ENCODE results near the gene PCSK4.
A peak's percentile ranks its signal among the peaks of the same experiment; 100 is the strongest.

PCSK4 gene

DNA sequence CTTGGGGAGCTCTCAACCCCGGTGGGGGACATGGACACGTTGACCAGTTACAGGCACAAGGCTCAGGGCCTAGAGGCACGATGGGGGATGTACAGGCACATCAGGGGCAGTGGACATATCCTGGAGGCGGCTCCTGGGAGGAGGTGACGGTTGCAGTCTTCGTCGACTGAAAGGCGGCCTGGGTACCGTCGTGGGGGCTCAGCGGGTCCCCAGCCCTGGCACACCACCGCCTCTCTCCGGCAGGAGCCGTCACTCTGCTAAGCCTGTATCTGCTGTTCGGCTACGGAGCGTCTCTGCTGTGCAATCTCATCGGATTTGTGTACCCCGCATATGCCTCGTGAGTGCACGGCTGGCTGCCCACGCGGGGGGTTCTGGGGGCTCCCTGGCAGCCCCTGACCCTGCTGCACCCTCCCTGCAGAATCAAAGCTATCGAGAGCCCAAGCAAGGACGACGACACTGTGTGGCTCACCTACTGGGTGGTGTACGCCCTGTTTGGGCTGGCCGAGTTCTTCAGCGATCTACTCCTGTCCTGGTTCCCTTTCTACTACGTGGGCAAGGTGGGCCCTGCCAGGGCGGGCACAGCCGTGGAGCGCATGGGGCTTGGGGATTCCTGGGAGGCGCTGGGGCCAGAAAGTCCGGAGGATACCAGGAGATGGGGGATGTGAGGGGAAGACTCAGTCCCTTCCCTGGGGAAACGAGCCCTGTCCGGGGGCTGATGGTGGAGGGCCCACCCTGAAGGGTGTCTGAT lies 5.1 kb upstream of the PCSK4 start:
- no peak overlapping the region for H2BK15ac ChIP-seq (replicated peaks; ENCODE audit: low read depth)
- no peak overlapping the region for H3K4me2 ChIP-seq (ENCODE audit: low read length)
- no peak overlapping the region for H3K9ac ChIP-seq (ENCODE audit: low read length)
- H3K18ac ChIP-seq (ENCODE audit: low read length), result no peak overlapping the region
- H3K79me2 ChIP-seq (ENCODE audit: control insufficient read depth, insufficient read depth, low read length), result no peaks in the 10 kb centered on the region
- H3K4me3 ChIP-seq (ENCODE audit: low read length), result no peak overlapping the region
- DNase-seq, result no peak
- H3K4me1 ChIP-seq (ENCODE audit: control insufficient read depth, low read depth, low read length), result no peaks in the 10 kb centered on the region
- H2BK5ac ChIP-seq (ENCODE audit: low read length), result no peak overlapping the region
- no peak overlapping the region for H4K8ac ChIP-seq (ENCODE audit: low read depth, low read length)
- H3K27me3 ChIP-seq (ENCODE audit: insufficient read depth, low read length, poor library complexity), result peaks cover 4% of the 10 kb centered on the region
- H3K4ac ChIP-seq (ENCODE audit: low read depth, low read length), result no peak overlapping the region
- no peak overlapping the region for H4K5ac ChIP-seq (ENCODE audit: low read length)
- no peak overlapping the region for H2BK120ac ChIP-seq (ENCODE audit: low read depth, low read length)
- WGBS (ENCODE audit: extremely low coverage, insufficient coverage, low lambda C conversion rate), result no CpG with 5 or more reads among the region's 37 CpGs
- H2AK5ac ChIP-seq (ENCODE audit: low read length), result no peak overlapping the region
- H3K79me1 ChIP-seq (ENCODE audit: low read length), result no peaks in the 10 kb centered on the region
- H3K27ac ChIP-seq (ENCODE audit: low read depth, low read length), result no peak overlapping the region
- no peak overlapping the region for H3K56ac ChIP-seq (ENCODE audit: low read length)
- no peak overlapping the region for H3K23ac ChIP-seq (ENCODE audit: low read length)
- H3K36me3 ChIP-seq (ENCODE audit: control insufficient read depth, insufficient read depth, low read length), result no peaks in the 10 kb centered on the region

DNA sequence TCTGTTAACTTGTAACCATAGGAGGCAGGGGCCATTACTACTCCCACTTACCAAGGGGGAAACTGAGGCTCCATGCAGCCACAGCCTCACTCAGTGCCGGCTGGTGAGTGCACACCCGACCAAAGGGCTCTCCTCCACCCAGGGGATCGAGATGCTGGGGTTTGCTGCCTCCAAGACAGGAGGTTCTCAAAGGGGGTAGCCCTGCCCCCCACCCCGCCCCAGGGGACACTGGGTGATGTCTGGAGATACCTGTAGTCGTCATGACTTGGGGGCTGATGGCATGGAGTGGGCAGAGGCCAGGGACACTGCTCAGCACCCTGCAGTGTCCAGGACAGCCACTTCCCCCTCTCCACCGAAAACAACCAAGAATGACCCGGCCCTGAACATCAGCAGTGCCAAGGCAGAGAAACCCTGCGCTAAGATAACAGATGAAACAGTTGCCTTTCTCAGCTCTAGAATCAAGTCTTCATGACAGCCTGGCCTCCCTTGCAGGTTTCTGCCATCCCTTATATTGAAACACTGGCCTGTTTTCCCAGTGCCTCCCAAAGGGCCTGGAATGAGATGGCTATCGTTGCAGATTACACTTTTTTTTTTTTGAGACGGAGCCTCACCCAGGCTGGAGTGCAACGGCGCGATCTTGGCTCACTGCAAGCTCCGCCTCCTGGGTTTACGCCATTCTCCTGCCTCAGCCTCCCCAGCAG lies 4.1 kb upstream of the PCSK4 start:
- DNase-seq, result no peak
- no peak overlapping the region for H4K8ac ChIP-seq (ENCODE audit: low read depth, low read length)
- no peak overlapping the region for H3K23ac ChIP-seq (ENCODE audit: low read length)
- no peak overlapping the region for H2AK5ac ChIP-seq (ENCODE audit: low read length)
- H3K4me3 ChIP-seq (ENCODE audit: low read length), result no peak overlapping the region
- H4K5ac ChIP-seq (ENCODE audit: low read length), result no peak overlapping the region
- H3K27ac ChIP-seq (ENCODE audit: low read depth, low read length), result no peak overlapping the region
- H2BK120ac ChIP-seq (ENCODE audit: low read depth, low read length), result no peak overlapping the region
- no peak overlapping the region for H3K56ac ChIP-seq (ENCODE audit: low read length)
- H3K79me2 ChIP-seq (ENCODE audit: control insufficient read depth, insufficient read depth, low read length), result no peaks in the 10 kb centered on the region
- no peaks in the 10 kb centered on the region for H3K4me1 ChIP-seq (ENCODE audit: control insufficient read depth, low read depth, low read length)
- H3K4ac ChIP-seq (ENCODE audit: low read depth, low read length), result no peak overlapping the region
- H3K36me3 ChIP-seq (ENCODE audit: control insufficient read depth, insufficient read depth, low read length), result no peaks in the 10 kb centered on the region
- H2BK5ac ChIP-seq (ENCODE audit: low read length), result no peak overlapping the region
- H3K79me1 ChIP-seq (ENCODE audit: low read length), result no peaks in the 10 kb centered on the region
- H3K4me2 ChIP-seq (ENCODE audit: low read length), result no peak overlapping the region
- WGBS (ENCODE audit: extremely low coverage, insufficient coverage, low lambda C conversion rate), result no CpG with 5 or more reads among the region's 15 CpGs
- H2BK15ac ChIP-seq (replicated peaks; ENCODE audit: low read depth), result no peak overlapping the region
- no peak overlapping the region for H3K18ac ChIP-seq (ENCODE audit: low read length)
- H3K9ac ChIP-seq (ENCODE audit: low read length), result no peak overlapping the region
- peaks cover 4% of the 10 kb centered on the region for H3K27me3 ChIP-seq (ENCODE audit: insufficient read depth, low read length, poor library complexity)

DNA sequence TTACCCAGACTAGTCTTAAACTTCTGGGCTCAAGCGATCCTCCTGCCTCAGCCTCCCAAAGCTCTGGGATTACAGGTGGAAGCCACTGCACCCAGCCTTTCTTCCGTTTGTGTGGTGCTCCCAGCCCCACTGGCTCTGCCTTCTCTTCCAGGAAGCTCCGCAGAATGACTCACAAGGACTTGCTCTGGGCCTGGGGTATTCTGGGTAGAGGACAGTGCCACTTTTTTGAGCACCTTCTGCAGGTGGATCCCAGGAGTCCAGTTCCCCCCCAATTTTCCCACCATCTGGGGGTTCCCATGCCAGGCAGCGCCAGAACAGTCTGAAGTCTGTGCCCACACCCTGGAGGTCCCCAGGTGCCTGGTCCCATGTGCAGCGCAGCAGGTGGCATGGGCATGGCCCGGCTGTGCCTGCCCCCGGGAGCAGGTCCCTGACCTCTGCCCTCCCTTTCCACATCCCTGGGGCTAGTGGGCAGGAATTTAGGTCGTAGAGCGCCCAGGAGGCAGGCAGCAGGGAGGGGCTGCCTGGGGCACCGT lies 2.4 kb upstream of the PCSK4 start:
- Histone ChIP-seq H3K79me2 (ENCODE audit: control insufficient read depth, insufficient read depth, low read length) (no peaks in the 10 kb centered on the region), H2AK5ac (ENCODE audit: low read length) (no peak overlapping the region), H3K4ac (ENCODE audit: low read depth, low read length) (no peak overlapping the region), H3K27ac (ENCODE audit: low read depth, low read length) (no peak overlapping the region), H4K8ac (ENCODE audit: low read depth, low read length) (no peak overlapping the region), H3K36me3 (ENCODE audit: control insufficient read depth, insufficient read depth, low read length) (no peaks in the 10 kb centered on the region), H3K56ac (ENCODE audit: low read length) (no peak overlapping the region), H3K79me1 (ENCODE audit: low read length) (no peaks in the 10 kb centered on the region), H4K5ac (ENCODE audit: low read length) (no peak overlapping the region), H3K27me3 (ENCODE audit: insufficient read depth, low read length, poor library complexity) (peaks cover 4% of the 10 kb centered on the region), H3K18ac (ENCODE audit: low read length) (no peak overlapping the region), H3K4me2 (ENCODE audit: low read length) (no peak overlapping the region), H2BK5ac (ENCODE audit: low read length) (no peak overlapping the region), H3K4me1 (ENCODE audit: control insufficient read depth, low read depth, low read length) (no peaks in the 10 kb centered on the region), H3K23ac (ENCODE audit: low read length) (no peak overlapping the region), H3K4me3 (ENCODE audit: low read length) (no peak overlapping the region), H3K9ac (ENCODE audit: low read length) (no peak overlapping the region), H2BK15ac (replicated peaks; ENCODE audit: low read depth) (no peak overlapping the region), H2BK120ac (ENCODE audit: low read depth, low read length) (no peak overlapping the region)
- WGBS (ENCODE audit: extremely low coverage, insufficient coverage, low lambda C conversion rate), result no CpG with 5 or more reads among the region's 10 CpGs
- no peak for DNase-seq

DNA sequence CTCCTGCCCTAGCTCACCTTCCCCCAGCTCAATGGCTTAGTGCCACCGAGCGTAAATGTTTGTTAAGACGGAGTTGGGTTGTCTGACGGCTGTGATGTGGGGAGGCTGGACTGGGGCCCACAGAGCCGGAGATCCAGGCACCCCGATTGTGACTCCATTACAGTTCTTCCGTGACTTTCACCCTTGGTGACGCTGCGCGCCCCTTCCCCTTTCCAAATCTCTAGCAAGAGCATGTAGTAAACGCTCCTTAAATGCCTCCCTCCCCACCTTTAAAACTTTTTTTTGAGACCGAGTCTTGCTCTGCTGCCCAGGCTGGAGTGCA lies 1.7 kb upstream of the PCSK4 start:
- WGBS (ENCODE audit: extremely low coverage, insufficient coverage, low lambda C conversion rate), result no CpG with 5 or more reads among the region's 12 CpGs
- H3K56ac ChIP-seq (ENCODE audit: low read length), result no peak overlapping the region
- peaks cover 4% of the 10 kb centered on the region for H3K27me3 ChIP-seq (ENCODE audit: insufficient read depth, low read length, poor library complexity)
- H3K4ac ChIP-seq (ENCODE audit: low read depth, low read length), result no peak overlapping the region
- no peaks in the 10 kb centered on the region for H3K36me3 ChIP-seq (ENCODE audit: control insufficient read depth, insufficient read depth, low read length)
- no peak overlapping the region for H3K23ac ChIP-seq (ENCODE audit: low read length)
- H3K9ac ChIP-seq (ENCODE audit: low read length), result no peak overlapping the region
- H4K5ac ChIP-seq (ENCODE audit: low read length), result no peak overlapping the region
- H2BK5ac ChIP-seq (ENCODE audit: low read length), result no peak overlapping the region
- no peaks in the 10 kb centered on the region for H3K79me1 ChIP-seq (ENCODE audit: low read length)
- no peak overlapping the region for H3K4me3 ChIP-seq (ENCODE audit: low read length)
- H3K79me2 ChIP-seq (ENCODE audit: control insufficient read depth, insufficient read depth, low read length), result no peaks in the 10 kb centered on the region
- H3K4me1 ChIP-seq (ENCODE audit: control insufficient read depth, low read depth, low read length), result no peaks in the 10 kb centered on the region
- DNase-seq, result no peak
- H3K4me2 ChIP-seq (ENCODE audit: low read length), result no peak overlapping the region
- no peak overlapping the region for H3K18ac ChIP-seq (ENCODE audit: low read length)
- H2AK5ac ChIP-seq (ENCODE audit: low read length), result no peak overlapping the region
- no peak overlapping the region for H2BK15ac ChIP-seq (replicated peaks; ENCODE audit: low read depth)
- no peak overlapping the region for H2BK120ac ChIP-seq (ENCODE audit: low read depth, low read length)
- no peak overlapping the region for H3K27ac ChIP-seq (ENCODE audit: low read depth, low read length)
- no peak overlapping the region for H4K8ac ChIP-seq (ENCODE audit: low read depth, low read length)

DNA sequence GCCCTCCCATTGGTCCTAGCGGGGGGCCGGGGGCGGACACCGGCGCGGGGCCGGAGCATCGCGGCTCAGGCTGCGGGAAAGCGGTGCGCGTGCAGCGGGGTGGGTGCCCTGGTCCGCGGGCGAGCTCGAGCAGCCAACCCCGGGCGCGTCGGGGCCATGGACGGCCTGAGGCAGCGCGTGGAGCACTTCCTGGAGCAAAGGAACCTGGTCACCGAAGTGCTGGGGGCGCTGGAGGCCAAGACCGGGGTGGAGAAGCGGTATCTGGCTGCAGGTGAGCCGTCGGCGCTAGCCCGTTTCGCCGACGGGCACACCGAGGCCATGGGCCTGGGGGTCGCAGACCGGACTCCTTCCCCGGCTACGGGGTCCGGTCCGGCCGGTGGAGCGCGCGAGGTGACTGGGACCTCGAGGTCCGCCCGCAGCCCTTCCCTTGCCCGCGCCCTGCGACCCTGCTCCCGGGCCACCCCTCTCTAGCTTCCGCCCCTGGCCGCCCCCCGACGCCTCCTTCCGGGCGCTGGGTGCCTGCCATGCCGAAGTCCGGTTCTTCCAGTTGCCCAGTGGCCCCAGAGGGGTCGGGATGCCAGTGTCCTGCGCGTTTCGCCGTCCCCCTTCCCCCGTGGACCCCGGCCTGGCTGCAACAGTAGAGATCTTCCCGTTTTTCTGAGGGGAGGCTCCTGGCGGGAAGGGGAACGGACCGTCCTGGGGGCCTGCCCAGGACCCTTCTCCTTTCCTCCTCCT lies 1.1 kb upstream of the PCSK4 start, which contains the start of gene REEP6:
REEP6 (plus strand) TSS at position 68 of the 735 bp plus-strand sequence; CDS start at position 157, 89 bp downstream.
- WGBS (ENCODE audit: extremely low coverage, insufficient coverage, low lambda C conversion rate), result no CpG with 5 or more reads among the region's 73 CpGs
- H3K36me3 ChIP-seq (ENCODE audit: control insufficient read depth, insufficient read depth, low read length), result no peaks in the 10 kb centered on the region

More for the DNA sequence above, 1.1 kb upstream of the PCSK4 start, which contains the start of gene REEP6:
- Histone ChIP-seq H3K27ac (ENCODE audit: low read depth, low read length) (no peak within 1 kb of the TSS), H3K79me1 (ENCODE audit: low read length) (no peaks in the 10 kb centered on the region), H3K18ac (ENCODE audit: low read length) (peak within 1 kb of the TSS; percentile 11), H3K79me2 (ENCODE audit: control insufficient read depth, insufficient read depth, low read length) (no peaks in the 10 kb centered on the region), H3K4me1 (ENCODE audit: control insufficient read depth, low read depth, low read length) (no peaks in the 10 kb centered on the region), H3K4me3 (ENCODE audit: low read length) (peak within 1 kb of the TSS; percentile 41), H3K4ac (ENCODE audit: low read depth, low read length) (no peak within 1 kb of the TSS), H3K56ac (ENCODE audit: low read length) (peak within 1 kb of the TSS; percentile 87), H3K4me2 (ENCODE audit: low read length) (peak within 1 kb of the TSS; percentile 85), H2BK15ac (replicated peaks; ENCODE audit: low read depth) (no peak within 1 kb of the TSS), H4K5ac (ENCODE audit: low read length) (no peak within 1 kb of the TSS), H4K8ac (ENCODE audit: low read depth, low read length) (no peak within 1 kb of the TSS), H3K23ac (ENCODE audit: low read length) (no peak within 1 kb of the TSS), H3K9ac (ENCODE audit: low read length) (peak within 1 kb of the TSS; percentile 82), H3K27me3 (ENCODE audit: insufficient read depth, low read length, poor library complexity) (peaks cover 4% of the 10 kb centered on the region), H2BK120ac (ENCODE audit: low read depth, low read length) (no peak within 1 kb of the TSS), H2BK5ac (ENCODE audit: low read length) (no peak within 1 kb of the TSS), H2AK5ac (ENCODE audit: low read length) (no peak within 1 kb of the TSS)
- DNase-seq, result no peak

Data from mesendoderm (in vitro differentiated cells).